HG03354 (cell line): ENCODE measurements around the gene SH3RF1.

ENCODE experiments used
- ATAC-seq: cut with Tn5 transposase; IDR thresholded peaks from one replicate; pipeline ENCODE4 v1.9.1; 2021; ENCODE audit warnings: mild to moderate bottlenecking; ENCODE audit not compliant: unreplicated experiment, poor library complexity, severe bottlenecking

Gene SH3RF1

DNA sequence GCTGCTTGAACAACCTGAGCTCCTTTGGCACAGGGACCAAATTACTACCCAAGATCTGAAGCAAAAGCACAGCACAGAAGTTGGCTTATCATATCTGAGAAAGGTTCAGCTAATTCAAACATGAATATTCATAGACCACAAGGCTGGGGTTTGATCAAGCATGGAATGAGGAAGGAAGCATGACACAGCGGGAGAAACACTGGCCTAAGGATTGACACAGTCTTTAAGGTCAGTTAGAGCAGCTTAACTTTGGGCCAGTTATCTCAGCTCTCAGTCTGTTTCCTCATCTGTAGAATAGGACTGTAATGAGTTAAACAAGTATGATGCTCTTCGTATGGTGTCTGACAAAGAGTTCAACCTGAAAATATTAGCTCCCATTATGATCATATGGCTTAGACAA lies 172.2 kb downstream of the SH3RF1 start:
- peak; percentile 37 for ATAC-seq

DNA sequence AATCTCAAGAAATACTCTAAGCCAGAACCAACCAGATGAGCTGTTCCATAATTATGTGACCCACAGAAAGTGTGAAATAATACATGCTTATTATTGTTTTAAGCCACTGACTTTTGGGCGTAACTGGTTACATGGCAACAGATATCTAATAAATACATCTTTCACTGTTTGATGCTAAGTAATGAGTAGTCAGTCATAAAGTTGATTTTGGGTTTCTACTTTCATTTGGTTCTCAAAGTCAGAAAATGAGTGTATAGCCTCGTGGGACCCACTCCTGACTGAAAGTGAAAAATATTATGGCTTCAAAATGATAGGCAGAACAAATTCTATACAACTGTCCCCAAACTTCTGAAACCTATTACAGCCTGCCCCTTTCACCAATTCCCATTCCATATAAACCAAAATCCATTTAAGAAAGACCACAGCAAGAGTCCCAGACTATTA lies 172.7 kb downstream of the SH3RF1 start:
- ATAC-seq, result peak; percentile 53

DNA sequence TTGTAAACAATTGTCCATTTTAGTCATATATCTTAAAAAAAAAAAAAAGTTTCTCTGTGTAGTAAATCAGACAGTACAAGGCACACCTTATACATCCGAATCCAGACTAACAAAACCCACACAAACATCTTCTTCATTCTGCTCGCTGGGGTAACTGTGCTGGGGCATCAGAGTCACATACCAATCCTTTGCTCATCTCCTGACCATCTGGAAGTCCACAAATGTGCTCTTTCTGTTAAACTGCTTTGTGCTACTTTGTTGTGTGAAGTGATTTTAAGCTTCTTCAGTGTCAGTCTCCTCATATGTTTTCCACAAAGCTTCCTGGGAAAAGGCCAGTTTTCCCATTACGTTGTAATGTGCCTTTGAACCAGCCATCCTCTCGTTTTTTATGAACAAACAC lies 174.5 kb downstream of the SH3RF1 start:
- ATAC-seq, result no peak

DNA sequence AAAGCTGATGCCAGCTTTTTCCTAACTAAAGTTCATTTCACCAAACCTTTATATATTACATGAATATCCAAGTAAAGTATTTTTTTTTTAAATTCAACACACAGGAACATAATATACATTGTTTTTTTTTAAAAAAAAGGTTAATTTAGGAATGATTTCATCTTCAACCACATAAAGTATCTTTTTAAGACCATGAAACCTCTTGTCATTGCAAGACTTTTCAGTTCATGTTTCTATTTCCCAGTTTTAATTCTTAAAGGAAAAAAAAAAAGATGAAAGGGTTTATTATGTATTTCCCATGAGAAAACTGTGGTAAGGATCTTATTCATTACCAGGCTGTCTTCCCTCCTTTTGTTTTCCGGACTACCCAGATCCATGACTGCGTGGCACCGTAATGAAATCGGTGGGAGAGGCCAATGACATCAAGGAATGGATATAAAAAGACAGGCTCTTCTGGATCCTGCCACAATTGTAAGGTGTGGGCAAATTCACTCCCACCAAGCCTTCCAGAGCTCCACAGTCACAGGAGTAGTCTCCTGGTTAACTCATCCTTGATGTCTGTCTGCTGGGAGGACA lies 176.0 kb downstream of the SH3RF1 start:
- no peak for ATAC-seq

DNA sequence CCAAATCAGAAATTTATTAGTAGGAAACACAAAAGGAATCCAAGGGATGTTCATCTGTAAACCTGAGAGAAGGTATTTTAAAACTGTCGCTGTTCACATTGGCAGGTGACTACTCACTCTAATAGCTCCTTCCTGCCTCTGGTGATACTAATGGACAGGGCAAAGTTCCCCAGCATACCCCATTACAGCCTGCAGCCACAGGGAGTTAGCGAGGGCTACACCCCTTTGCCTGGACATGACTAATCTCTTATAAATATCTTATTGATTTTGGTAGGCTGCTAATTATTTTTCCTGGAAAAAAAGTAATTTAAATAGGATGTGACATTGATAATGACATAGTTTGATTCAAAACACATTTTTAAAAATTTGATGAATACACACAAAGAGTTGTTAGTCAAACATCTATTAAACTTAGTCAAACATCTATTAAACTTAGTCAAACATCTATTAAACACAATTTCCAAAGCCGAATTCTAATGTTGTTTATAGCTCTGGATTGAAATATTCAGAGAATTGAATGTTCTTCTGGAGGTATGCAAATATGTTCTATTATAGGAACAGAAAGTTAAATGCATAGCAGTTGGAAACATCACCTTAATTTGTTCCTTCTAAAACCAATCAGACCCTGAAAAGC lies 177.8 kb downstream of the SH3RF1 start:
- ATAC-seq, result no peak

DNA sequence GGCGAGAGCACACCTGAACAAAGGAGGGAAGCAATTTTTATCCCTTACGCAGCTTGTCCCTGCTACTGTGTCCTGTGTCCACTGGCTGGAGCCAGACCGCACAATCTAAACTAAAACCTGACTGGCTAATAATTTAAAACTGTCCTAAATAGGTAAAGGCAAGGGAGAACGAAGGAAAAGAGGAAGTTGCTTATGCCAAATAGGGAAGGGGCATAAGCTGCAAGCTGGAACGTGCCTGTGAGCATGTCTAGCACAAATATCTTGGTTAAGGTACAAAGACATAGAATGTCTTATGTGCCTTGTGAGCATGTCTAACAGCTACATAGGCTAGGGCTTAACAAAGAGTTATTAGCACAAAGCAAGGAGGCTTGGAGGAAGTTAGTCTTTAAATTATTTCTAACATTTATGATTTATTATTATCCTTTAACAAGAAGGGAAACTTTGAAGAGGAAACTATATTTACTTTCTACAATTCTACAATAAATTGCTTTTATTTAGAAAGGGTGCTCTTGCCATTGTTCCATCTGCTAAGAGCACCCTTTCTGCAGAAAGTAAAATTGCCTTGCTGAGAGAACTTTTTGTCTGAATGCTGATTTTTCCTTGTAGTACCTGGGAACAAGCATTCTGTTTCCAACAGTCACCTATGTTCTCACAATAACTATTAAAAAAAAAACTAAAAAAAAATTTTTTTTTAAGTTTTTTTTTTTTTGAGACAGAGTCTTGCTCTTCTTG lies 180.1 kb downstream of the SH3RF1 start:
- no peak for ATAC-seq

DNA sequence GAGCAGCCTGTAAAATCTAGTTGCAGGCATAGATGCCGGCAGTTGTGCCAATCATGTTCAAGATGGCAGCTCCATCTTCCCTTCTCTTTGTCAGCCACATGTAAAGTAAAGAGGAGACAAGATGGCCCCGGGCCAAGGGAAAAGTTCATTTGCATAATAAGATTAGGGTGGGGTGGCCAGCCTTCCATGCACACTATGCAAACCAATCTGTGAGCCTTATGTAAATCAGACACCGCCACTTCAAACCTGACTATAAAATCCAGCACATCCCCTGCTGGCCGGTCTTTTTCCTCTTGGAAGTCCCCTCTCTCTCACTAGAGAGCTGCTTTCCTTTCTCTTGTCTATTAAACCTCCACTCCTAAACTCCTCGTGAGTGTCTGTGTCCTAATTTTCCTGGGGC lies 181.8 kb downstream of the SH3RF1 start:
- ATAC-seq, result no peak

DNA sequence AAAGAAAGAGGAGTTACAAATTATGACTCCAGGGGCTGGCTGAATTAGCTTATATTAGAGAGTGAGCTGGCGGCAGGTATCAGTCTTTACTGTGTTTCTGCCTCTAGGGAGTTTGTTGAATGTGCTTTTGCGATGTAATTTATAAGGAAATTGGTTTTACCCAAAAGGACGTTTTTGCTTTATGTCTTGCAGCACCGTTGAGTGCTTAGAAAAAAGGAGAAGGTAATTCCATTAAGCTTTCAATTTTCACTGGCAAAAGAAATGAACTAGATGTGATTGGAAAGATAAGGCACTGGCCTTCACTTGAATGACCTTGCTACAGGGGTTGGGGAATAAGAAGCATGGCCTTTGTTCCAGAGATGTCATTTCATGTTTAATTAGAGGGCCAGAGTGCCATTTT lies 185.8 kb downstream of the SH3RF1 start:
- ATAC-seq, result no peak

DNA sequence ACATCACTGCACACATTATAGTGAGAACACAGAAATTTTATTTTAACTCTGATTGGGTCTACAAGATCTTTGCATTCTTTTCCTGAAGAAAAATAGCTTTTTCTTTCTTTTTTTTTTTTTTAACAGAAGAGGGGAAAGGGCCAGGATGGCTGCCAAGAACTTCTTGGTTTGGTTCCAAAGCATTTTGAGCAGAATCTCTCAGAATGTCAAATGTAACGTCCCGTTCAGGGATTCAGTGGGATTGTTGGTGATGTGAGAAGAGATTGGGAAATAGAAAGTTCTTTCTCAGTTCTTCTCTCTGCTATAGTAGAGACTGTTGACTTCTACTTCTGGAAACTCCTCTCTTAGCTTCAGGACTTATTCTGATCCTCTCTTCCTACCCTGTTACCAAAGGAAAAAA lies 189.8 kb downstream of the SH3RF1 start:
- ATAC-seq, result peak; percentile 1

DNA sequence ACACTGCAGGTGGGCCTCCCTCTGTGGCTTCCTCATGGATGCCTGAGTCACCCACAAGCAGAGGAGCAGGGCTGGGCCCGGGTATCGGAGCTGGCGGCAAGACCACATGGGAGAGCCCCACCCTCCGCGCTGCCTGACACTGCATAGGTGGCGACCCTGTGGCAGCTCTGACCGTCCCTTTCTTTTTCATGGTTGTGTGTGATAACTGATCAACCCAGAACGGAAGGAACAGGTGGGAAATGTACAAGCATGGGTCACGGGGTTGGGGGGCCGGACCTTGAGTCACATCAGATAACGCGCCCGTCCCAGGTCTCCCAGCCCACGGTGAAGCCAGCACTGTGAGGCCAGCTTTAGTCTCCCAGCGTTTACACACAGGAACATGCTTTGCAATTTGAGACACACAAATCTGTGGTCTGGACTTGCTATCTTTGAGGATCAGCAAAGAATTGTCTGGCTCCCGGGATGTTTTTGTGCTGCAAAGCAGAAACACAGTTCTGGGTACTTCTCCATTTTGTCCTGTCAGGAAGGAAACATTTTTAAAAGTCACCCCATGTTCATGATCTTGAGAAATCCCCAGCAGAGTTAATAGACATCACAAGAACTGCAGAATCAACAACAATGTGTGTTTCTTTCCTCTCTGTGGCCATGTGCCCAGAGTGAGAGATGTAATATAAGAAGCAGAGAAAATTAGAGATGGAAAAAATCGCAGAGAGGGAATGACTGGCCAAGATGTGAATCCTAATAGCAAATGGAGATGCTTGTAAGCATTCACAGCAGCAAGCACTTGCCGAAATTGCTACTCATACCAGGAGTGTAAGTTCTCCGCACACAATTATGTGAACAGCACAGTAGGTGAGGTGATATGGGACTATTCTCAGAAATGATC lies 190.6 kb downstream of the SH3RF1 start:
- ATAC-seq, result peak; percentile 97

DNA sequence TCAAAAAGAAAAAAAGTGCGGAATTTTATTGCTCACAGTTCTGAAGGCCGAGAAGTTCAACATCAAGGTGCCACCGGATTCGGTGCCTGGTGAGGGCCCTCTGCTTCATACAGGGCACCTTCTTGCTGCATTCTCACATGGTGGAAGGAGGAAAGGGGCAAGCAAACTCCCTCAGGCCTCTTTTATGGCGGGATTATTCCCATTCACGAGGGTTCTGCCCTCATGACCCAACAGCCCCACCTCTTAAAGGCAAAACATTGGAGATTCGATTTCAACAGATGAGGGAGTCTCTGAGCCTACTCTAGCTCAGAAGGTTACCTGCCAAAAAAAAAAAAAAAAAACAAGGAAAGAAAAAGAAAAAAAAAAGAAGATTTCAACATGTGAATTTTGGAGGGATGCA lies 196.6 kb downstream of the SH3RF1 start:
- no peak for ATAC-seq

DNA sequence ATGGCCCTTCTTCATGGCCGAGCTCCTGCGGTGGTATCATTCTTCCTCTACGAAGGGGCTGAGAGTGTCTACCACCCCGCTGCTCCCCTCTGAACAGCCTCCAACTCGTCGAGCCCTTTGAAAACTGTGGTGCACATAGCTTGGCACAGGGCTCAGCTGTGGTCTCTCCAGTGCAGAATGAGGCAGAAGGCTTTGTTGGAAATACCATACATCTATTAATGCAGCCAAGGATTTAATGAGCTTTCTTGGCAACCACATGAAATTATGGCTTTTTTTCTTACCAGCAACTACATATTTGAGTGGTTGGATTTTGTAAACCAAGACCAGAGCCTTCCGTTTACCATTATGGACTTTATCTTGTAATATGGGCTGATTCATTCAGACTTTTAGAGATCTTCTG lies 199.0 kb downstream of the SH3RF1 start:
- ATAC-seq, result no peak

DNA sequence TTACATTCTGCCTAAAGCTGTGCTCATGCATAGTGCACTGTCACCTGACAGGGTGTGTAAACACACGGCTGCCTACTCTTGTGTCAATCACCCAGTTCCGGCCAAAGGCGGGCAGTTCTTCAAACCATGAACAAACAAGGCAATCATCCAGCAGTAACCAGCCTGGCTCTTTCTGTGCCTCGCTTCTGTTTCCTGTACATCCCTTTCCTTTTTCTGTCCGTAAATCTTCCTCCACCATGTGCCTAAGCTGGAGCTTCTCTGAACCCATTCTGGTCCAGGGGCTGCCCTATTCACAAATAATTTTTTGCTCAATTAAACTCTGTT lies 199.9 kb downstream of the SH3RF1 start:
- ATAC-seq, result no peak

DNA sequence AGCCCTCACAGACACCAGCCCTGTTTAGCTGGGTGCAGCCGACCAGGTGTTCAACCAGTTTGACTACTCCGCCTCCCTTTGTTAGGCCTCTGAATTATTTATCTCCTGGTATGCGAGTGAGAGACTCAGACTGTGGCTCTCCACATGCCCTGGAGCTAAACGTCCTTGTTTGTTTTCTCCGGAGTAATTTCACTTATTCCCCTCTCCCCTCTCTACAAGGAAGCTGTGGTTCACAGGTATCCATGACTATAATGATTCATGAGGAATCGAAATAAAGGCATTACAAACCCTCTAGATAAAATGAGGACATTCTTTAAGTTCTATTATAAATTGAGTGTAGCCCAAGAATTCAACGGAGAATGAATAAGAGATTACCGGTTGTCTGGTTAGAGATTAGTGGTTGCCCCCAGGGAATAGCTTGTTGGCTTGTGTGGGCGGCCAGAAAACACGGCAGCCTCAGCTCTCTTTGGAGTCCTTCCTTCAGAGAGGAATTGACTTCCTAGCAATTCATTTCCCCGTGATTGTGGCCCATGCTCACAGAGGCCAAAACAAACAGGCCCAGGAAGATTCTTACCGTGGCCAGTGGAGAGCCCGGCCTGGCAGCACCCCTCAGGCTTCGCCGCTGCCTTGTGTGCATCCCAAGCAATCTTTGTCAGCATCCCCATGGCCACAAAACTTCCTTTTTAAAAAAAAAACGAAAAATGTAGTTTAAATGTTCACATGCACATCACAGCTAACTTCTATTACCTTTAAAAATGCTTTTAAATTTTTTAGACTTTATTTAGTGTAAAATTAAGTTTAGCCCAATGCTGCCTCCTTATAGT lies 200.5 kb downstream of the SH3RF1 start:
- ATAC-seq, result peak; percentile 60

DNA sequence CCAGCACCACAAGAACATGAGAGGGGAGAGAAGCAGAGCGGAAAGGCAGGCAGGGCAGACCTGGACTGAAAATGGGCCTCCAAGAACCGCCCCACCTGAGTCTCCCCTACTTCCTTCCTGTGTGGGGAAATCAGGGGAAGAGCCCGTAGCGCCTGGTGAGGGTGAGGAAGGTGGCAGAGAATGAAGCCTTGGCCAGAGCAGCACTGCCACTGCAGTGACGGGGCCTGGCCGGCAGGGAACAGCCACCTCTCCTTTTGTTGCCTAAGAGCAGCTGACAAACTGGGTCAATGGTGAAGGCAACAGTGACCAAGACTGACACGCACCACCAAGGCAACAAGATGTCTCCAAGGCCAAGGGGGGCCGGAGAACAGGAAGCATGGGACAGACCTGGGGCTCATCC lies 202.3 kb downstream of the SH3RF1 start:
- no peak for ATAC-seq

DNA sequence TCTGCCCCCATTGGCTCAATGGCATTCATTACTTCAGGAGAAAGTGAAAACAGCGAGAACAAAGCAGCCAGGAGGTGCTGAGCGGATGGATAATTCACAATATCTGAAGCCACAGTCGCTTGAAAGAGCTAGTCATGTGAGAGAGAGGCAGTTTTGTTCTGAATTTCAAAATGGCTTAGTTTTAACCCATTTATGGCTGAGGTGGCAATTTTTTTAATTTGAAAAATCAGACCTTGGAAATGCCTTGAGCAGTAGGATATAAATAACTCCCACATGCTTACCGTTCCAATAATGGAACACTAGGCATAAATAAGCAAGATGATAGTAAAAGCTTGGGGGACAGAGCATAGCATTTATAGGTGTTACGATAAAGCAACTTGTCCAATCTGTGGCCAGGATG lies 203.8 kb downstream of the SH3RF1 start:
- no peak for ATAC-seq

DNA sequence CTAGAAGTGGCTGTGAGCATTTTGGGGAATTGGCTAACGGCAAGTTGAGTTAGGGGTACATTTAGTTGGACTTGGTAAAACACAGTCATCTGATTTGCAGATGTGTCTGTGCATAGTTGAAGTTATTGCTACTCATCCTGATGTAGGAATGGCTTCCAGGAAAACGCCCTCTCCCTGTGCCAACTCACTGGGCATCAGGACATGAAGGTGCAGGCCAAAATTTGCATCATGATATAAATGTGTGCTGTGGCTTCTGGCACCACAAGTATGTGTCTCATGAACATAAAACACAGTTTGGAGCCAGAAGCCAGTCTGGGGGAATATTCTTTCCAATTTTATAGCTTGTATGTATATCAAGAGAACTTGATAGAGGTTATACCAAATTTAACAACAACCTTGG lies 206.5 kb downstream of the SH3RF1 start:
- no peak for ATAC-seq

DNA sequence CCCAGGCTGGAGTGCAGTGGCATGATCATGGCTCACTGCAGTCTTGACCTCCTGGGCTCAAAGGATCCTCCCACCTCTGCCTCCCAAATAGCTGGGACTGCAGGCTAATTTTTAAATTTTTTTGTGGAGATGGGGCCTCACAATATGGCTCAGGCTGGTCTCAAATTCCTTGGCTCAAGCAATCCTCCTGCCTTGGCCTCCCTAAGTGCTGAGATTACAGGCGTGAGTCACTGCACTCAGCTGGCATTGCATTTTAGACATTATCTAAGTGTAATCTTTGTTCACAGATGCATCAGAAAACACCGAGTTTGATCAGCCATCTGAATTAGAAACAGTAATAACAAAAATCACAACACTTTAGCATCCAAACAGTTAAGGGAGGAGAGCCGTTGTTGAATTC lies 207.3 kb downstream of the SH3RF1 start:
- ATAC-seq, result no peak

DNA sequence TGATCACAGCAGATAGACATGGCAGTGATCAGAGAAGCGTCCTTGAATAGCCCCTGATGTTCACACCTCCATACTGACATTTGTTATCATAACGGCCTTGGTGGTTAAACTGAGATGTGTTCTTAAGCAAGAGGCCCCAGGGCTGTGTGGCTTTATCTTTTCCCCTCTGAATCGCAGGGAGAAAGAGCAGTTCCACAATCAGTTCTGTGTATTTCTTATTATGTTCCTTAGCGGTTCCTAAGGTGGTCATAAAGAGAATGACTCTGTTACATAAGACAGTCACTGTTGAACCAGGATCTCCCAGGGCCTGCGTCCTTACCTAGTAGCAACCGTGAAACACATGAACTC lies 207.9 kb downstream of the SH3RF1 start:
- ATAC-seq, result no peak

DNA sequence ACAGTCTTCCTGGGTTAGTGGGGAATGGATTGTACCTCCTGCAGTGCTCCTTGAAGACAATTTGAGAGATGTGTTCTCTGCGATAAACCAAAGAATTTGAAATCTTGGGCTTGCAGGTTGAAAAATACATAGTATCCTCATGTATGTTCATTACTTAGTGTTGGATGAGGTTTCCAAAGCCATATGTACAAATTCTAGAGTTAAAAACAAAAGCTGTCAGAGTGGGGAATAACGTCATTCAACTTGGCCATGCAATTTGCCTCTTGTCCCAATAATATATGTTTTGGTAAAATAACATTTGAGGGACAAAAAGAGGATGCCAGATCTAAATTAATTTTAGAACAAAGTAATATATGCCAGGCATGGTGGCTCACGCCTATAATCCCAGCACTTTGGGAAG lies 209.4 kb downstream of the SH3RF1 start:
- ATAC-seq, result no peak
